ENCODE data around the gene LIN28B.

LIN28B gene, protein sequence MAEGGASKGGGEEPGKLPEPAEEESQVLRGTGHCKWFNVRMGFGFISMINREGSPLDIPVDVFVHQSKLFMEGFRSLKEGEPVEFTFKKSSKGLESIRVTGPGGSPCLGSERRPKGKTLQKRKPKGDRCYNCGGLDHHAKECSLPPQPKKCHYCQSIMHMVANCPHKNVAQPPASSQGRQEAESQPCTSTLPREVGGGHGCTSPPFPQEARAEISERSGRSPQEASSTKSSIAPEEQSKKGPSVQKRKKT

DNA sequence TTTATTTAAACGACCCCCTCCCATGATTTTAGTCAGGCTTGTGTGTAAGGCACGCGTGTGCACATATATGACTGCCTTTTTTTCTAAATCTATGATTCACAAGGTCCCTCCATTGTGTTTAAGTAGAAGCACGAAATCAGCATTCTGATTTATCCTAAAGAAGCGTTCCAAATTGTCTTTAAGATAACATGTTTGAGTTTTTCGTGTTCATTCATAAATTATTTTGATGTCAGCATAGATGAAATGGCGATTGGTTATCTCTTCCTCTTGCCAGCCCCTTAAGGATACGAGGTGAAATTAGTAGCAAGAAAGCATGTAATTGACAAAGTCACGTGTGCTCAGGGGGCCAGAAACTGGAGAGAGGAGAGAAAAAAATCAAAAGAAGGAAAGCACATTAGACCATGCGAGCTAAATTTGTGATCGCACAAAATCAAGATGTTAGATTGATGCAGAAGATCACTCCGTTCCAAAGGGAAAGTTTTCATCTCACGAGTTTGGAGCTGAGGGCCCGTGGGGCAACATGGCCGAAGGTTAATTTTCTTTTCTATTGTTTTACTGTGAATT, at the start of gene LIN28B:
Gene LIN28B, plus strand, starts transcription at position 377 of the 564 bp plus-strand sequence. Its CDS starts 144 bp downstream, at position 521.
- no peak; the same call in 1 of the 2 replicates for TF ChIP-seq GATA2 (IDR thresholded peaks at IDR 0.05; ENCODE audit: low read depth, low read length)
- TF ChIP-seq GATA3 (IDR thresholded peaks at IDR 0.05; ENCODE audit: low read depth, low read length), result no peak

- TF ChIP-seq GATA3 (IDR thresholded peaks at IDR 0.05; ENCODE audit: low read depth, low read length) (no peak), GATA2 (IDR thresholded peaks at IDR 0.05; ENCODE audit: low read depth, low read length) (no peak)
Observed at GRCh38 chr6:104908031-104908887, 48.6 kb upstream of the LIN28B start.

- TF ChIP-seq GATA2 (IDR thresholded peaks at IDR 0.05; ENCODE audit: low read depth, low read length) (no peak), GATA3 (IDR thresholded peaks at IDR 0.05; ENCODE audit: low read depth, low read length) (no peak)
Observed at GRCh38 chr6:104908888-104909525, 47.9 kb upstream of the LIN28B start.

DNA sequence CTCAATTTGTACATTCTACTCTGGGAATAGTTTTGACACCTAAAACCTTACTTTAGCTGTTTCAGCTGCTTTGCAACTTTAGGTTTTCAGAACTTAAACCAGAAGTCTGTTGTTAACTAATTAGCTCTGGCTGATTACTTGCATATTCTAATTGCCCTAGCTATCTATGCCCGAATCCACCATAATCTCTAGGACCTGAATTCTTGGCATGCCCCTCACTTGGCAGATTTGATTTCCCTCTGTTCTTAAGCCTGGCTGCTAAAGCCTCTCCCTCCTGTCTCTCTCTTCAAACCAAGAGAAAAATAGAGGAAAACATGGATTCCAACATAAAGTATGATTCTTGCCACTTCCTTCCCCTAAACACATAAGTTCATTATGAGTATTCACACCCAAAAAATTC, 35.0 kb upstream of the LIN28B start:
- TF ChIP-seq GATA2 (IDR thresholded peaks at IDR 0.05; ENCODE audit: low read depth, low read length), result no peak
- no peak for TF ChIP-seq GATA3 (IDR thresholded peaks at IDR 0.05; ENCODE audit: low read depth, low read length)

- TF ChIP-seq GATA3 (IDR thresholded peaks at IDR 0.05; ENCODE audit: low read depth, low read length), result no peak
Observed at GRCh38 chr6:104928141-104928540, 28.8 kb upstream of the LIN28B start.

GRCh38 chr6:104929353-104929752, 27.6 kb upstream of the LIN28B start:
- no peak for TF ChIP-seq GATA2 (IDR thresholded peaks at IDR 0.05; ENCODE audit: low read depth, low read length)
- no peak for TF ChIP-seq GATA3 (IDR thresholded peaks at IDR 0.05; ENCODE audit: low read depth, low read length)

GRCh38 chr6:104930939-104931338, 26.0 kb upstream of the LIN28B start:
- TF ChIP-seq GATA3 (IDR thresholded peaks at IDR 0.05; ENCODE audit: low read depth, low read length) (no peak), GATA2 (IDR thresholded peaks at IDR 0.05; ENCODE audit: low read depth, low read length) (no peak)

DNA sequence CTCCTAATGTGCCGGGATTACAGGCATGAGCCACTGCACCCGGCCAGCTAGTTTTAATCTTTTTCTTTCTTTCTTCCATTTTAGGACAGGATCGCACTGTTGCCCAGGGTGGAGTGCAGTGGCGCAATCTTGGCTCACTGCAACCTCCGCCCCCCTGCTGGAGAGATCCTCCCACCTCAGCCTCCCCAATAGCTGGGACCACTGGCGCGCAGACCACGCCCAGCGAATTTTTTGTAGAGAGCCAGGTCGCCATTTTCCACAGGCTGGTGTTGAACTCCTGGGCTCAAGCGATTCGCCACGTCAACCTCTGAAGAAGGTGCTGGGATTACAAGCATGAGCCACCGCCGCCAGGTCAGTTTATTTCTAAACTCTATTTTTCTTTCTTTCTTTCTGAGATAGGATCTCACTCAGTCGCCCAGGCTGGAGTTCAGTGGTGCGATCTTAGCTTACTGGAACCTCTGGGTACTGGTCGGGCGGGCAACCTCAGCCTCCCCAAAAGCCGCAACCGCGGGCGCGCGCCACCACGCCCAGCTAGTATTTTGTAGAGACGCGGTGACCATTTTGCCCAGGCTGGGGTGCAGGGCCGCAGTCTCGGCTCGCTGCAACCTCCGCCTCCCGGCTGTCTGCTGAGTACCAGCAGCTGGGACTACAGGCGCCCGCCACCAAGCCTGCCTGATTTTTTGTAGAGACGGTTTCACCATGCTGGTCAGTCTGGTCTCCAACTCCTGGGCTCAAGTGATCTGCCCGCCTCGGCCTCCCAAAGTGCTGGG, 20.0 kb upstream of the LIN28B start:
- TF ChIP-seq GATA2 (IDR thresholded peaks at IDR 0.05; ENCODE audit: low read depth, low read length), result no peak
- no peak for TF ChIP-seq GATA3 (IDR thresholded peaks at IDR 0.05; ENCODE audit: low read depth, low read length)

GRCh38 chr6:104940238-104940892, 16.5 kb upstream of the LIN28B start:
- TF ChIP-seq GATA3 (IDR thresholded peaks at IDR 0.05; ENCODE audit: low read depth, low read length) (no peak), GATA2 (IDR thresholded peaks at IDR 0.05; ENCODE audit: low read depth, low read length) (no peak)

DNA sequence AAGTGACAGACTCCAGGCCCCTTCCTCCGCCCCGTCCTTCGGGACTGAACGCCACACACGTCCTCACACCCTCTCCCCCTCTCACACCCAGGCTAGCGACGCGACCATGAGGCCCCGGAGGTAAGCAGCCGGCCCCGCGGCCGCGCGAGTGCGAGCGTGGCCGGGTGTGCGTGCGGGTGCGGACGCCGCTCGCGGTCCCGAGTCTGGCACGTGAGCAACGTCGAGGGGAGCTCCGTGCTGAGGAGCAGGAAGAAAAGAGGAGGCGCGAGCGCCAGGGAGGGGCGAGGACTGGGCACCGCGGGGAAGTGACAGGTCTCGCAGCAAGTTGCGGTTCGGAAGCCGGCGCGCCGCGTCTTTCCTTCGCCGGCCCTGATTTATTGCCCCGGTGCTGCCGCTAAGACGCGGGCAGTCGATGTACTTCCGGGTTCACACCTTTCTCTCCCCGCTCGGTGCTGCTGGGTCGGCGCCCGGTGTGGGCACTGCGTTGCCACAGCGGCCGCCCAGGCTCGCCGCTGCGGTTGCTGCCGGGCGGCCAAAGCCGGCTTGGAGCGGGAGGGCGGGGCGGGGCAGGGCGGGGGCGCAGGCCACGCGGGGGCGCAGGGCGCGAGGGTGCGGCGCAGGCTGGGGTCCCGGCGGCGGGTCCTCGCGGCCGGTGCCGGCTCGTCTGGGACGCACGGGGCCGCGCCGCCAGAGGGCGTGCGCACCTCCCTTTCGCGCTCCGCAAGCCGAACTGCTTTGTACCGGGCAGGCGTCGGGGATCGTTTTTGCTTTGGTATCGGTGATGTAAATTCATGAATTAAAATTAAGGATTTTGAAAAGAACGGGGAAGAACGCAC, 15.8 kb upstream of the LIN28B start:
- TF ChIP-seq GATA2 (IDR thresholded peaks at IDR 0.05; ENCODE audit: low read depth, low read length), result no peak
- no peak for TF ChIP-seq GATA3 (IDR thresholded peaks at IDR 0.05; ENCODE audit: low read depth, low read length)

GRCh38 chr6:104941729-104942091, 15.2 kb upstream of the LIN28B start:
- no peak for TF ChIP-seq GATA3 (IDR thresholded peaks at IDR 0.05; ENCODE audit: low read depth, low read length)
- TF ChIP-seq GATA2 (IDR thresholded peaks at IDR 0.05; ENCODE audit: low read depth, low read length), result no peak

DNA sequence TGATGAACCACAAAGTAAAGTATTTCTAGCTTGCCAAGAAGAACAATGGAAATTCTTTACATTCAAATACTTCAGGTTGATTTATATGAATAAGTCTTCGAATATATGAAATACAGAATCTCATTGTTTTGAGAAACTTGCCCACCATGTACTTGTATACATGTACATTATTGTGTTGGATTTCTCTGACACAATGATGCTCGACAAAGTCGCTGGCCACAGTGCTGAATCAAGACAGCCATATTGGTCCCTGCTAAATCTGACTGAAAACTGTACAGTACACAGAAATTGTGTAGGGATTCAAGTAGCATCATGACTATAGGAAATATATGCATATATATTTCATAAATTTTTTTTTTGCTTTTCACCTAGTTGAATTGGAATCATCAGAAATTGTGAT, 13.1 kb upstream of the LIN28B start:
- TF ChIP-seq GATA2 (IDR thresholded peaks at IDR 0.05; ENCODE audit: low read depth, low read length) (no peak), GATA3 (IDR thresholded peaks at IDR 0.05; ENCODE audit: low read depth, low read length) (no peak)

Data from SH-SY5Y (cell line).